PC-3 (cell line): ENCODE measurements around the gene ETV1. TPM values are rescaled to one million over a fixed set of nuclear protein-coding genes. Genes with fewer than 3 reads are reported as not detected.

Source experiments
- ATAC-seq: fragments of 200-7000 bp; cut with Tn5 transposase; 2 replicates; pipeline ENCODE4 v1.9.1; 2020; ENCODE audit warnings: mild to moderate bottlenecking, moderate library complexity
- BruUV-seq: library from RNA; stranded (reverse); fragments of 400-500 nt; replicated peaks from 2 replicates; lab custom pipeline; 2021; lab: Mats Ljungman, UMichigan
- CTCF ChIA-PET: fragments of 300-600 bp; sonication (Branson Sonifier 250); formaldehyde crosslinking; loops from one replicate; lab custom pipeline; 2022; ENCODE audit warnings: antibody characterized with exemption; lab: Charles Lee
- POLR2A ChIA-PET: fragments of 300-600 bp; sonication (Branson Sonifier 250); formaldehyde crosslinking; loops from one replicate; lab custom pipeline; 2022; ENCODE audit warnings: antibody characterized with exemption; ENCODE audit not compliant: unreplicated experiment; lab: Charles Lee
- DNase-seq: peaks from one replicate; pipeline ENCODE4 v3.0.0-alpha.2; 2015
- H2AFZ ChIP-seq: fragments of 300-600 bp; sonication (generic); 2 replicates; pipeline ENCODE4 v1.6.0; 2016; ENCODE audit warnings: antibody characterized with exemption, low read length
- H3F3A ChIP-seq: fragments of 300-600 bp; sonication (generic); one replicate; pipeline ENCODE4 v1.6.0; 2017; ENCODE audit warnings: antibody characterized with exemption, low read length, control low read depth, mild to moderate bottlenecking; ENCODE audit not compliant: unreplicated experiment
- H3K27ac ChIP-seq: fragments of 300-600 bp; sonication (generic); 2 replicates; pipeline ENCODE4 v1.5.1; 2016; ENCODE audit warnings: mild to moderate bottlenecking, low read length
- H3K27me3 ChIP-seq: fragments of 300-600 bp; sonication (generic); 2 replicates; pipeline ENCODE4 v1.6.1; 2016; ENCODE audit warnings: low read length, mixed read lengths
- H3K36me3 ChIP-seq: fragments of 300-600 bp; sonication (generic); 2 replicates; pipeline ENCODE4 v1.6.1; 2016; ENCODE audit warnings: low read depth, mixed run types, low read length, mixed read lengths
- H3K4me1 ChIP-seq: fragments of 300-600 bp; sonication (generic); 2 replicates; pipeline ENCODE4 v1.5.1; 2016; ENCODE audit warnings: low read length; ENCODE audit not compliant: insufficient read depth
- H3K4me2 ChIP-seq: fragments of 300-600 bp; sonication (generic); 2 replicates; pipeline ENCODE4 v1.6.0; 2016; ENCODE audit warnings: low read length
- H3K4me3 ChIP-seq: fragments of 300-600 bp; sonication (generic); 2 replicates; pipeline ENCODE4 v1.5.1; 2016; ENCODE audit warnings: mild to moderate bottlenecking, low read length, mixed read lengths
- H3K79me2 ChIP-seq: fragments of 300-600 bp; sonication (generic); 2 replicates; pipeline ENCODE4 v1.6.1; 2017; ENCODE audit warnings: low read length, mixed read lengths
- H3K9ac ChIP-seq: fragments of 300-600 bp; sonication (generic); 2 replicates; pipeline ENCODE4 v1.6.0; 2016; ENCODE audit warnings: mild to moderate bottlenecking, low read length
- H3K9me2 ChIP-seq: fragments of 300-600 bp; sonication (generic); replicated peaks from 2 replicates; pipeline ENCODE4 v1.6.1; 2016; ENCODE audit warnings: mixed run types, low read length, mixed read lengths
- H3K9me3 ChIP-seq: fragments of 300-600 bp; sonication (generic); 2 replicates; pipeline ENCODE4 v1.6.1; 2016; ENCODE audit warnings: low read length, mixed read lengths
- H4K20me1 ChIP-seq: fragments of 300-600 bp; sonication (generic); 2 replicates; pipeline ENCODE4 v1.6.1; 2016; ENCODE audit warnings: low read length, mixed read lengths
- CTCF ChIP-seq: fragments of 300-600 bp; sonication (generic); conservative IDR thresholded peaks from 2 replicates; pipeline ENCODE4 v1.5.1; 2017; ENCODE audit warnings: antibody characterized with exemption, low read depth, mild to moderate bottlenecking, low read length
- EZH2 ChIP-seq: fragments of 300-600 bp; sonication (generic); IDR thresholded peaks from one replicate; pipeline ENCODE4 v1.6.1; 2017; ENCODE audit warnings: antibody characterized with exemption, mild to moderate bottlenecking, low read length; ENCODE audit not compliant: unreplicated experiment
- EZH2phosphoT487 ChIP-seq: fragments of 300-600 bp; sonication (generic); IDR thresholded peaks from 2 replicates; pipeline ENCODE4 v1.6.1; 2018; ENCODE audit warnings: mild to moderate bottlenecking, antibody characterized with exemption, low read length, borderline replicate concordance
- intact Hi-C: fragments of 100-400 bp; cut with micrococcal nuclease; formaldehyde crosslinking; loops from 2 replicates; pipeline ENCODE4 v1.9.0; 2023
- total RNA-seq: library from RNA; depleted of rRNA; stranded (reverse); fragments of >200 nt; gene quantifications from 2 replicates; pipeline ENCODE4 v1.2.3, GENCODE V29; 2014

ETV1 gene
- total RNA-seq, 1 experiment from 2014 or later: 20.6 TPM

GRCh38 chr7:13911909-13912308 is 77.6 kb downstream of the ETV1 start:
- no peaks in the 10 kb centered on the region for H3K79me2 ChIP-seq
- intact Hi-C loops: no loop called here
- H3K27ac ChIP-seq: no peak overlapping the region
- H3K9me3 ChIP-seq: no peaks in the 10 kb centered on the region
- peaks cover 9% of the 10 kb centered on the region for H3K4me1 ChIP-seq
- H3K9me2 ChIP-seq: no peaks in the 10 kb centered on the region
- no peaks in the 10 kb centered on the region for H3F3A ChIP-seq
- ATAC-seq (no peak), DNase-seq (no peak)
- ChIA-PET POLR2A (no interaction called here), CTCF (no interaction called here)
- H2AFZ ChIP-seq: no peak overlapping the region
- no peak overlapping the region for H3K4me3 ChIP-seq
- H3K27me3 ChIP-seq: no peaks in the 10 kb centered on the region
- no peaks in the 10 kb centered on the region for H3K36me3 ChIP-seq
- no TSS peak for BruUV-seq
- TF ChIP-seq EZH2phosphoT487: no peak
- TF ChIP-seq EZH2: no peak
- no peak for TF ChIP-seq CTCF
- H4K20me1 ChIP-seq: no peaks in the 10 kb centered on the region
- no peak overlapping the region for H3K9ac ChIP-seq
- H3K4me2 ChIP-seq: no peak overlapping the region

GRCh38 chr7:13910805-13911551 is 78.5 kb downstream of the ETV1 start:
- no peak overlapping the region for H2AFZ ChIP-seq
- H3K9me2 ChIP-seq: no peaks in the 10 kb centered on the region
- H3K36me3 ChIP-seq: no peaks in the 10 kb centered on the region
- H3K4me3 ChIP-seq: no peak overlapping the region
- BruUV-seq: no TSS peak
- peaks cover 9% of the 10 kb centered on the region for H3K4me1 ChIP-seq
- ChIA-PET POLR2A (no interaction called here), CTCF (interaction anchor here (0.7 kb wide), 1 partner anchor 710 kb away, joined by 3 read pairs; no protein-coding TSS in a partner anchor)
- no peak overlapping the region for H3K27ac ChIP-seq
- H3K27me3 ChIP-seq: no peaks in the 10 kb centered on the region
- no peaks in the 10 kb centered on the region for H3K79me2 ChIP-seq
- no peak overlapping the region for H3K4me2 ChIP-seq
- H3K9me3 ChIP-seq: no peaks in the 10 kb centered on the region
- no peaks in the 10 kb centered on the region for H3F3A ChIP-seq
- intact Hi-C loops: no loop called here
- DNase-seq: no peak
- no peak overlapping the region for H3K9ac ChIP-seq
- TF ChIP-seq CTCF (no peak), EZH2 (no peak), EZH2phosphoT487 (no peak)
- H4K20me1 ChIP-seq: no peaks in the 10 kb centered on the region
- no peak for ATAC-seq
